Gastrocnemius medialis (tissue), 4 donors: ENCODE measurements around the gene GRHPR. TPM values are rescaled to one million over a fixed set of nuclear protein-coding genes. Genes with fewer than 3 reads are reported as not detected.

Experiments used
- ATAC-seq, 2 donors: fragments of 150-250 bp; one replicate each; pipeline ENCODE4 v1.9.1; 2016
- DNase-seq, 2 donors: peaks; one replicate each; pipeline ENCODE4 v3.0.0-alpha.2; 2019
- H3K27ac ChIP-seq, 4 donors: fragments of 200-600 bp; sonication (generic); 1 replicate in 1 of 4; 2 replicates in 3 of 4; pipeline ENCODE4 v1.5.1; 2016 to 2018; ENCODE audit warnings: mild to moderate bottlenecking in 2 of 4, moderate library complexity in 1 of 4
- H3K27me3 ChIP-seq, 3 donors: fragments of 200-600 bp; sonication (generic) in 2 of 3; 1 replicate in 1 of 3; 2 replicates in 2 of 3; pipeline versions ENCODE4 v1.5.1 to v1.6.0; 2016 to 2019; ENCODE audit warnings: mild to moderate bottlenecking in 1 of 3, moderate library complexity in 1 of 3
- H3K36me3 ChIP-seq, 2 donors: fragments of 200-600 bp; sonication (generic) in 1 of 2; one replicate each; pipeline ENCODE4 v1.5.1; 2017 to 2018
- H3K4me1 ChIP-seq, 2 donors: fragments of 200-600 bp; sonication (generic) in 1 of 2; one replicate each; pipeline ENCODE4 v1.5.1; 2016 to 2017; ENCODE audit warnings: mild to moderate bottlenecking in 2 of 2
- H3K4me3 ChIP-seq, 4 donors: fragments of 200-600 bp; sonication (generic) in 3 of 4; 1 replicate in 1 of 4; 2 replicates in 3 of 4; pipeline ENCODE4 v1.5.1; 2016 to 2019; ENCODE audit warnings: mild to moderate bottlenecking in 2 of 4
- H3K9me3 ChIP-seq, 3 donors: fragments of 200-600 bp; sonication (generic) in 2 of 3; 1 replicate in 1 of 3; 2 replicates in 2 of 3; pipeline ENCODE4 v1.5.1; 2016 to 2019
- CTCF ChIP-seq, 5 experiments: fragments of 450-650 bp in 3 of 5; fragments of 200-600 bp in 2 of 5; sonication (generic) in 2 of 5; IDR thresholded peaks in 4 of 5; conservative IDR thresholded peaks in 1 of 5; 1 replicate in 4 of 5; 2 replicates in 1 of 5; pipeline ENCODE4 v1.5.1; 2016 to 2019; ENCODE audit warnings: antibody characterized with exemption in 5 of 5, mild to moderate bottlenecking in 3 of 5, moderate library complexity in 3 of 5
- POLR2A ChIP-seq, 2 donors: fragments of 450-650 bp; IDR thresholded peaks; one replicate each; pipeline ENCODE4 v1.6.1; 2017; ENCODE audit warnings: antibody characterized with exemption in 2 of 2, mild to moderate bottlenecking in 2 of 2, moderate library complexity in 2 of 2
- in situ Hi-C, 4 donors: fragments of 200-750 bp; cut with MboI; loops; one replicate each; pipeline versions ENCODE4 v1.15.0 to v1.8.0; 2017; ENCODE audit warnings: low sequenced_read_pairs in 4 of 4
- intact Hi-C: fragments of 100-400 bp; cut with DNase I; formaldehyde crosslinking; loops from one replicate; pipeline ENCODE4 v1.15.1; 2023; ENCODE audit warnings: low total_unique reads
- total RNA-seq, 4 donors: library from RNA; depleted of rRNA; stranded (reverse); fragments of >200 nt; gene quantifications; one replicate each; pipeline versions ENCODE4 v1.1.0 to v1.2.3, GENCODE V29; 2016

GRHPR gene
- total RNA-seq, 4 donors from 2014 or later = 119 to 138 (median 128) TPM

- intact Hi-C loops (no loop called here), in situ Hi-C loops (no loop called here)
- H3K27ac ChIP-seq = no peak overlapping the region
- H3K27me3 ChIP-seq = no peaks in the 10 kb centered on the region
- ATAC-seq (no peak), DNase-seq (no peak)
- TF ChIP-seq POLR2A (IDR thresholded peaks at IDR 0.05) (no peak), CTCF (IDR thresholded peaks at IDR 0.05 in 4 of 5, conservative IDR thresholded peaks at IDR 0.05 in 1 of 5) (no peak)
- H3K9me3 ChIP-seq = no peaks in the 10 kb centered on the region
- no peaks in the 10 kb centered on the region for H3K36me3 ChIP-seq
- H3K4me1 ChIP-seq = no peaks in the 10 kb centered on the region
- no peak overlapping the region for H3K4me3 ChIP-seq
These were observed 41.3 kb upstream of the GRHPR start for GRCh38 chr9:37381094-37381741.

GRCh38 chr9:37382161-37382981 lies 40.1 kb upstream of the GRHPR start:
- no peaks in the 10 kb centered on the region for H3K9me3 ChIP-seq
- ATAC-seq (no peak), DNase-seq (no peak)
- in situ Hi-C loops = no loop called here
- intact Hi-C loops = no loop called here
- no peaks in the 10 kb centered on the region for H3K4me1 ChIP-seq
- no peak for TF ChIP-seq POLR2A (IDR thresholded peaks at IDR 0.05)
- no peak for TF ChIP-seq CTCF (IDR thresholded peaks at IDR 0.05 in 4 of 5, conservative IDR thresholded peaks at IDR 0.05 in 1 of 5)
- H3K36me3 ChIP-seq = no peaks in the 10 kb centered on the region
- H3K4me3 ChIP-seq = no peak overlapping the region
- no peak overlapping the region for H3K27ac ChIP-seq
- no peaks in the 10 kb centered on the region for H3K27me3 ChIP-seq

GRCh38 chr9:37382982-37383357 lies 39.5 kb upstream of the GRHPR start:
- H3K27ac ChIP-seq = no peak overlapping the region
- H3K4me1 ChIP-seq = no peaks in the 10 kb centered on the region
- no peaks in the 10 kb centered on the region for H3K27me3 ChIP-seq
- H3K9me3 ChIP-seq = no peaks in the 10 kb centered on the region
- H3K4me3 ChIP-seq = no peak overlapping the region
- no peak for DNase-seq
- TF ChIP-seq CTCF (IDR thresholded peaks at IDR 0.05 in 4 of 5, conservative IDR thresholded peaks at IDR 0.05 in 1 of 5) = no peak
- no peak for TF ChIP-seq POLR2A (IDR thresholded peaks at IDR 0.05)
- H3K36me3 ChIP-seq = no peaks in the 10 kb centered on the region
- intact Hi-C loops (no loop called here), in situ Hi-C loops (no loop called here)
- ATAC-seq = no peak

- H3K27me3 ChIP-seq = no peaks in the 10 kb centered on the region
- intact Hi-C loops = no loop called here
- H3K27ac ChIP-seq = no peak overlapping the region
- H3K4me3 ChIP-seq = no peak overlapping the region
- ATAC-seq (no peak), DNase-seq (no peak)
- H3K36me3 ChIP-seq = no peaks in the 10 kb centered on the region
- TF ChIP-seq CTCF (IDR thresholded peaks at IDR 0.05 in 4 of 5, conservative IDR thresholded peaks at IDR 0.05 in 1 of 5) = no peak
- TF ChIP-seq POLR2A (IDR thresholded peaks at IDR 0.05) = no peak
- no peaks in the 10 kb centered on the region for H3K4me1 ChIP-seq
- in situ Hi-C loops = no loop called here
- no peaks in the 10 kb centered on the region for H3K9me3 ChIP-seq
These were observed 39.1 kb upstream of the GRHPR start for GRCh38 chr9:37383393-37383792.
